ENCODE measurements around the gene SRGAP3.
A peak's percentile ranks its signal among the peaks of the same experiment; 100 is the strongest.

Gene SRGAP3

DNA sequence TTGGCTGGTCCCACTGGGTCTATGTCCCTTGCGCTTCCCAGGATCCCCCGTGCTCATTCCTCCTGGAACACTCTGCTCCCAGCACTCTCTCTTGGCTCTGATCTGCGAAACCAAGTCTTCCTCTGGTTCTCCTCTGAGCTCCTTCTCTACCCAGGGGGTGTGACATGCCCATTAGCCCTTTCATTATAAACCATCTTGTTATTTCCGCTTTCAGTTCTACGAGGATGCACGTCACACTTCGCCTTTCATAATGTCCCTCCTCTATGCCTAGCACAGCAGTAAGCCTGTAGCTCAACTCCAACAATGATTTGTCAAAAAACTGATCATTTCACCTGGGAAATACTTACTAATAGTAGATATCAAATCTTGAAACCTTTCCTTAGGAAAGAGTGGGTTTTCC, 234.2 kb downstream of the SRGAP3 start:
- DNase-seq (ENCODE audit: low read depth): no peak

- no peak for DNase-seq (ENCODE audit: low read depth)
Observed at GRCh38 chr3:9013782-9014563, 235.5 kb downstream of the SRGAP3 start.

DNA sequence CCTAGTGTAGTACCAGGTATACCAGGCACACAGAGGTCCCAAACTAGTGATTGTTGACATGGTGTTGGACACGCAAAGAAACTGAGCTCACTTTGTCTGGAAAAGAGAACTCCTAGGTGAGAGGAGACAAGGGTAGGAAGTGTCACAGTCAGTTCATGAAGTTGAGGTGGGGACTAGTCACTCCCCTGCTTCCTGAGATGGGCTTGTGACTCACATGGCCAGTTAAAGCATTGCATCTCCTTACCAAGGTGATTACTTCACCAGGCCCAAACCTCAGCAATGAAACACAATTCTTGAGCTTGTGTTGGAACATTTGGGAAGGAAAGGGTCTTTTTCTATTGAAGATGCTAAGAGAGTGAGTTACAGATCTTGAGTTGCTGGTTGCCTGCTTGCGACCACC, 236.9 kb downstream of the SRGAP3 start:
- no peak for DNase-seq (ENCODE audit: low read depth)

DNA sequence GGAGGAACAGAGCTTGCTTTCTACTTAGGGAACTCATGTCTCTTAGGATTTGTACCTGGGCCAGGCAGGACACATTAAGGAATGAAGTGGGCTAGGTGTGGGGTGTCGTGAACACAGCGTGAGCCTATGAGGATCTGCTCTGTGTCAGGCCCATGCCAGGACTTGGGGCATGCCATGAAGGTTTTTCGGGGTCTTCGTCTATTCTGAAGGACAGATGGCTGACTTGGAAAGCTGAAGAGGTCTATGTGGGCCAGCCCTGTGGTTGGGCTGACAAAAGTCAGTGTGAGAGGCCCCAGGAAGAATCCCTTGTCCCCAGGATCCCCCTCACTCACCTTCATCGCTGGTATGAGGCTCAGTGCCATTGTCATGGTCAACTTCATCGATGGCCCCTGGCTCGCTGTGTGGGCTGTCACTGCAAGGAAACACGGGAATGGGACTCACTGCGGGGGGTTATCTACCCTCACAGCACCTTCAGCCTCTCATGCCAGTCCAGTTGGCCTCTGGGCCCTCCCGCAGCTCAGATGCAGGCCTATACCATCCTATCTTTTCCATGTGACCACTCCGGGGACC, 239.4 kb downstream of the SRGAP3 start:
- DNase-seq (ENCODE audit: low read depth): no peak

DNA sequence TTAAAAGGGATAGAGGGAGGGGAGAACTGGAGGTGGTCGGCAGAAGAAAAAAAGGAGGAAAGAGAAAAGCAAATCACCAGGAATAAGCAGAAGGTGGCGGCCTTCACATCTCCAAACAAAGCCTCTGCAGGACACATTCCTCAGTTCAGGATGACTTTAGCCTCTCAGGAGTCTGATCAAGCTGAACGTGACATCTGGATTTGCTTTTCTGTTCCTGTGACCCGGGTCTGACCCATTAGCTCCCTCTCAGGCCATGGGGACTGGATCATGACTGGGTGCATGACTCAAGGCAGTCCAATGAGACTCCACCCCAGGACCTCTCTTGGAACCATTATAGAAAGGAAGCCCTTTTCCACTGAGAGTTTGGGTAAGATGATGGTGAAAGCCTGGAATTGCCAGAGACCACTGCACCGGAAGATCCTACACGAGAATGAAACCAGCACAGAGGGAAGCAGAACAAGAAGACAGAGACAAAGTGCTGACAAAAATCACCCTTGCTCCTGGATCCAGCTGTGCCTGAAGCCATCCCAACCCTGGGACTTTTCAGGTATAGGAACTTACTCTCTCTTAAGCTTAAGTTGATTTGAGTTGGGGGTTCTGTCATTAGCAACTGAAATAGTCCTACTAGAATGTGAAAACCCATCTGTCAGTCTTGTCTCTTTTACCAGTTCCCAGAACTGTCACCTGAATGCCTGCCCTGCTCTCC, 240.7 kb downstream of the SRGAP3 start:
- peak; percentile 59 for DNase-seq (ENCODE audit: low read depth)

GRCh38 chr3:9007928-9008327, 241.5 kb downstream of the SRGAP3 start:
- no peak for DNase-seq (ENCODE audit: low read depth)

- DNase-seq (ENCODE audit: low read depth): no peak
Observed at GRCh38 chr3:9007213-9007612, 242.2 kb downstream of the SRGAP3 start.

DNA sequence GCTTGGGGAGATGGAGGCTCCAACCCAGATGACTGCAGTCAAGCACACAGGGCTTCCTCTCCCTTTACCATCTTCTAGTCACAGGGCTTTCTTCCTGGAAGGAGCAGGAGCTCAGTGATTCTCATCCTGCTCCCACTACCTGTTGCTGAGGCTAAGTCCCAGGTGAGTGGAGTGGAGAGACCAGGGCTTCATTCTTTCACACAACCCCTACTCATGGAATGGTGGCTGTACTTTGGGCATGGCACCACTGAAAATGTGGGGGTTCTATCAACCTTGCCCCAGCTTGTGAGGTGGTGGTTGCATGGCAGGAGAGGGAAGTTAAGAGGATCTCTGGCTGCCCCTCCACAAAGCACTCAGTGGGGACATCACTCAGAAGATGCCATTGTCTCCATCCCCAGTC, 249.4 kb downstream of the SRGAP3 start:
- no peak for DNase-seq (ENCODE audit: low read depth)

DNA sequence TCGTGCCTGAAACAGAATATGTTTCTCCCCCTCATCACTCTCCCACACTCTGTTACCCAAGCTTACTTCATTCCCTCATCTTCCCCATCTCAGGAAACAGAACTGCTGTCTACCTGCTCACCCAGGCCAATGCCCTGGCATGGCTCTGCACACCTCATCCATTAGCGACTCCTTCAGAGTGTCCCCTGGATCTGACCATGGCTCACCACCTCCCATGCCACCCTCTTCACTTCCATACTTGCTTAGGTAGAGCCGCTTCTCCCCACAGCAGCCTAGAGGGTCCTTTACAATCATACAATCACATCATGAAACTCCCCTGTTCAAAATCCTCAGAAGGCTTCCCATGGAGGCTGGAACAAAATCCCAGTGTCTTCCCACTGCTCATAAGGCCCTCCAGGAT, 252.3 kb downstream of the SRGAP3 start:
- no peak for DNase-seq (ENCODE audit: low read depth)

DNA sequence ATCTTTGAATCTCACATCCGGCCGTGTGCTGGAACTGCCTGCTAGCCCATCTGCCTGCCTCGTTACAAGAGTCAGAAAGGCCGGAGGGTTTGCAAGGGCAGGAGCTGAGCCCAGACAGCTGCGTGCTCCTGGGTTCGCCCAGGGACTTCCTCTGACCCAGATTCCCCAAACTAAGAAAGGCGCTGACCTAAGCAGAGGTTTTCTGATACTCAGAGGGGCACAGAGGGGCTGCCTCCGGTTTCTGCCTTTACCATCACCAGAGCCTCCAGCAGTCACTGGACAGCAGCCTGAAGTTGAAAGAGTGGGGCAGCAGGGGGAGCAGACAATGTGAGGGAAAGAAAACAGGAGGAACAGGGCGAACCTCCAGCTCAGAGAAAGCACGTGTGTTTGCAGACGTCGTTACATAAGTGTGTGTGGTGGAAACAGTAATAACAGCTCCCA, 252.7 kb downstream of the SRGAP3 start:
- DNase-seq (ENCODE audit: low read depth): peak; percentile 79

DNA sequence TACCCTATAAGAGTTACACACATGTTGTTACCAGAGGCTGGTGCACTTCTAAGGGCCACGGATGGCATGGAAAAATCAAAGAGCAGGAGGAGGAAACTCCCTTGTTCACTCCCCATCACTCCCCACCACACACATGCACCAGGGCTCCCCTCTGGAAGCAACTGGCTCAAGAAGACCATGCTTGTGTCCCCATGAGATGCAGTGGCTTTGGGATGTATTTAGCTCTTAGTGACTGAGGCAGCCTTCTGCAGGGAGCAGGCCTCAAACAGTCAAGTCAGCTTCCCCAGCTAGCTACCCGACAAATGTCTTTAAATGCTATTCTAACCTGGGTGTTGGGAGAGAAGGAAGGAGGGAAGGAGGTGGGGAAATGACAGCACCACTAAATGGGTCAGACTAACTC, 253.2 kb downstream of the SRGAP3 start:
- DNase-seq (ENCODE audit: low read depth): no peak

DNA sequence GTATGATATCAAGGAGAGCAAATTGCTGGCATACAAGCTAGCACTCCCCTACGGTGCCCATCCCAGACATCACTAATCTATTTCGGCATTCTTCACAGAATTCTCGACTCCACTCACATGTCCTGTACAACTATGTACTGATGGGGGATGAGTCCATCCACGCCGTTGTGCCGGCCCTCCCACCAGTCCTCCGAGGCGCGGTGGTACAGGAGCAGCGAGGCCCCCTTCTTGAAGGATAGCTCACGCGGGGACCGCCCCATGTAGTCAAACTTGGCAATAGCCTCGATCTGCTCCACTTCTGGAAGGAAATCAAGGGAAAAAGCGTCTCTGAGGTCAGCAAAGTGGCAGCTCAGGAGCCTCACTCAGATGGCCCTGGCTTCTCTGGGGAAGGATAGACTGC, 255.2 kb downstream of the SRGAP3 start:
- no peak for DNase-seq (ENCODE audit: low read depth)

GRCh38 chr3:8993331-8993730, 256.1 kb downstream of the SRGAP3 start:
- DNase-seq (ENCODE audit: low read depth): no peak

DNA sequence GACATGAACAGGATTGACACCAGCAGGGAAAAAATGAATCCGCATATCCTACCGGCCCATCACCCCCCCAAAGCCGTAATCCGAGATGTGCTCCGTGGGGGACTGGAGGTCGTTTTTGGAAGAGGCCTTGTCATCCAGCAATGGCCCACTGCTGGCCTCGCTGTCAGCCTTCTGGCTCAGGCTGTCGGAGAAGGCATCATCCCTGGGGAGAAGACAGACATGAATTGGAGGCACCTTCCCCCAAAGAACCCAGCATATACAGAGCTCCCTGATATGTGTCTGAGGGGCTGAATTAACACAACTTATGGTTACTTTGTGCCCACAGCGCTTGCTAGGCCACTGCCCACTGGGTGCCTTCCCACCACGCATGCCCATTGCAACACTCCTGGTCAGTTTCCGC, 256.6 kb downstream of the SRGAP3 start:
- no peak for DNase-seq (ENCODE audit: low read depth)

GRCh38 chr3:8992199-8992598, 257.2 kb downstream of the SRGAP3 start:
- no peak for DNase-seq (ENCODE audit: low read depth)

GRCh38 chr3:8990266-8991215, 258.9 kb downstream of the SRGAP3 start:
- DNase-seq (ENCODE audit: low read depth): peak; percentile 44

GRCh38 chr3:8988791-8989558, 260.5 kb downstream of the SRGAP3 start:
- DNase-seq (ENCODE audit: low read depth): no peak

DNA sequence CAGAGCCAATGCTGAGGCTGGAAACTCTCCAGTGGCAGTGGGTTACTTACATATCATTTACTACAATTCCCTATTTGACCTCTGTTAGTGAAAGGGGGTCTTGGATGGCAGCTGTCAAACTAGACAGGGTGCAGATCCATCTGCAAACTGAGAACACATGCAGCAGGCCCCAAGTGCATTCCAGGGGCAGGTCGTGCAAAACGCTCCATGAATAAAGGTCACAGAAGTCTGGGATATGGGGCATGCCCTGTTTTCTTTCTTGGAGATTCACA, 261.1 kb downstream of the SRGAP3 start:
- DNase-seq (ENCODE audit: low read depth): no peak

DNA sequence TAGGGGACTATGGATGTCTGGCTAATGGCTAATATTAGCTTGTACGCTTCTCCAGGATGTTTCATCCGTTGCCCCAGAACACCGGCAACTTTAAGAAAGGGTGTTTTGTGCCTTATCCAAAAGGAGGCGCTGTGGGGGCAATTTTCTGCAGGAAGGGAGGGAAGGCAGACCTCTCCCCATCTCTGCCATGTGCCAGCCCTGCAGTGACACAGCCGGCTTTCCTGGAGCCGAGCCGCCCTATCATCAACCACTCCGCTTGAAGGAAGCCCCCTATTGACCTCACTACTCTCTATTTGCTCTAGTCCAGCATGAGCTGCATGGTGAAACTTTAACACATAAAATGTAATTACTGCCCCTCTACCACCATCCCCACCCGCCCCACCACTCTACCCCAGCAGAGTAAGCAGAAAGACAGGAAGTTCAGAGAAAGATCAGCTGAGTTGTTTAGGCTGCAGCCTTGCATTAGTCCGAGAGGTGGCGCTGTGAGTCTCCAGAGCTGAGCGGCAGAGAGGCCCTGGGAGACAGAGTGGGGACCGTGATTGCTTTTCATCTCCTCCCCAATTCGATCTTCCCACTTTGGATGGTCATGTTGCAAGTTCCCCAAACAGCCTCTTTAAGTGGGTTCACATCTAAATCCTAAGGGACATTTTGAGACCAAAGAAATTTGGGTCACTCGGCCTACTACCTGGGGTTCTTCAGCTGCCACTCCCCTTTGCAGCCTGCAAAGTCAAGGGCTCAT, 261.6 kb downstream of the SRGAP3 start:
- DNase-seq (ENCODE audit: low read depth): no peak

DNA sequence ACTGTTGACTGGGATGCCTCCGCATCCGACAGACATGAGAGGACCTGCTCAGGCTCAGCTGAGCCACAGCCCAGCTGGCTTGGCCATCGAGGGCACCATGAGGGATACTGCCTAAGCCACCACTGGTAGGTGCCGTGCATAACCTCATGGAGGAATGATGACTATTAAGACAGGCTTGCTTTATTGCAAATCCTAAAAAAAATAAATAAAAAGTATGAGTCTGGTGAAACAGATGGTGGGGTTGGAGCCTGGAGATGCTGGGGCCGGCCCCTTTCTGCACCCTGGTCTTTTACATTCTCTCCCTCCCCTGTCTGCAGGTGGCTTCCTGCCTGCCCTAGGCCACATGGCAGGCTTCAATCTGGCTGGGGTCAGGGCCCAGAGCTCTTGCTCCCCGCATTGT, 262.2 kb downstream of the SRGAP3 start:
- no peak for DNase-seq (ENCODE audit: low read depth)

GRCh38 chr3:8986741-8987140, 262.7 kb downstream of the SRGAP3 start:
- no peak for DNase-seq (ENCODE audit: low read depth)

Measured in stromal cell of bone marrow (primary cell).